Measurements from ENCODE around the gene EHF. TPM values are rescaled to one million over a fixed set of nuclear protein-coding genes. Genes with fewer than 3 reads are reported as not detected.
A peak's percentile ranks its signal among the peaks of the same experiment; 100 is the strongest.

EHF gene
- total RNA-seq, 1 donor from 2014 or later: 2.9 TPM

DNA sequence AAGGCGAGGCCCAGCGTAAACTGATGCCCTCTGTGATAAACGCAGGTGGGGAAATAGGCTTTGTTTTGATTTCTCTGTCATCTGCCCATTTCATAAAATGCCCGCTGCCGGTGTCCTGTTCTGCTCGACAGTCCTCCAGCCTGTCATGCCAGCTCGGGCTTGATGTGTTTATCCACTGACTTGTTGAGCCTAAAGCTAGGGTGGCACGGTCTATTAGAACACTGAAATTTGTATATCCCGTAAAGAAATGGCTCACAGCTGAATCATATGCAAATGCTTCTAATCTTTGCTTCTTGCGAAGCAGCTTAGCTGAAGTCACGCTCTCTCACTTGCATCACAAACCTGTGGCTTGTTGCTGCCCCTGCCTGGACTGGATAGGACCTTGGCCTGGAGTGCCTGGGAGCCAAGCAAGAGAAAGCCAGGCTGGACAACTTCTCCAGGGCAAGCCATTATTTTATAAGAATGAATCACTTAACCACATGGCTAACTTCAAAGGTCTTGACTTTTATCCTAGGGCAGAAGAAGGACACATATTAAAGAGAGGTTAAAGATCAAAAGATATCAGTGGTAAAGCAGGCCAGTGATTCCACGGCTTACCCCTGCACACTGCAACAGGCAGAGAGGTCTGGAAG is 33.1 kb downstream of the EHF start:
- ATAC-seq (peak; percentile 41), DNase-seq (ENCODE audit: missing footprints) (no peak)
- intact Hi-C loops (cut with DNase I): loop anchor here (5.0 kb wide), 1 partner anchor 67 kb away; no protein-coding TSS in a partner anchor

DNA sequence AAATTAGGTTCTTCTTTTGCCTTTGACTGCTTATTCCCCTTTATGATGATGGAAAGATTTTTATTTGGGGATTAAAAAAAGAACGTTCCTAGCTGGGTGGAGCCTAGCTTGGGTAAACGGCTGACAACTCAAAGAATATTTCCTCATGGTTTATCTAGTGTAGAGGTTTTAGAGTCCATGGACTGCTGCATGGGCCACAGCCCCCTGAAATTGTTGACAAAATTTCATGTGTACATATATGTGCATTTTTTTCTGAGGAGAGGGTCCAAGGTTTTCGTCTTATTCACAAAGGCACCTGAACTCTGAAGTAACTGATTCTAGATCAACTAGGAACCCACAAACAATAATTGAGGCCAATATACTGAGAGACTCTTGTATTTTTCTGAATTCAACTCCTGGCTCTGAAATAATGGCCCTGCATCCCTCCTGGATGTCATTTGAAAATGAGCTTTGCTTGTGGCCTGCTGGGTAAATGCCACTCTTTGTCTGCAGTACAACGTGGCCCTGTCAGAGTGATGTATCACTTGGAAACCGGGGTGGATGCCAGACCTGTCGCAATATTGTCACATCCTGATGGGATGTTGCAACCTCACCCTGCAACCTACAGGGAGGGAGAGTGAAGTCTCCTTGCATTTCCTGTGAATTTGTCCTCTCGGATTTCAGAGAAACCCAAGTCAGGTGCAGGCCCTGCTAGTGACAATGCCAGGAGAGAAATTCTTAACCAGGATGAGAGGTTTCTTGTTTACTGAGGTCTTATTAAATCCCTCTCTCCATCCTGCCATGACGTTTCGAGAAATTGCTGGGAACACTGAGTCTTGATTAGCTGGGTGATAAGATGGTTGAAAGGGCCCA is 33.8 kb downstream of the EHF start:
- intact Hi-C loops (cut with DNase I): loop anchor here (5.0 kb wide), 1 partner anchor 67 kb away; no protein-coding TSS in a partner anchor
- DNase-seq (ENCODE audit: missing footprints) (no peak), ATAC-seq (peak; percentile 51)

DNA sequence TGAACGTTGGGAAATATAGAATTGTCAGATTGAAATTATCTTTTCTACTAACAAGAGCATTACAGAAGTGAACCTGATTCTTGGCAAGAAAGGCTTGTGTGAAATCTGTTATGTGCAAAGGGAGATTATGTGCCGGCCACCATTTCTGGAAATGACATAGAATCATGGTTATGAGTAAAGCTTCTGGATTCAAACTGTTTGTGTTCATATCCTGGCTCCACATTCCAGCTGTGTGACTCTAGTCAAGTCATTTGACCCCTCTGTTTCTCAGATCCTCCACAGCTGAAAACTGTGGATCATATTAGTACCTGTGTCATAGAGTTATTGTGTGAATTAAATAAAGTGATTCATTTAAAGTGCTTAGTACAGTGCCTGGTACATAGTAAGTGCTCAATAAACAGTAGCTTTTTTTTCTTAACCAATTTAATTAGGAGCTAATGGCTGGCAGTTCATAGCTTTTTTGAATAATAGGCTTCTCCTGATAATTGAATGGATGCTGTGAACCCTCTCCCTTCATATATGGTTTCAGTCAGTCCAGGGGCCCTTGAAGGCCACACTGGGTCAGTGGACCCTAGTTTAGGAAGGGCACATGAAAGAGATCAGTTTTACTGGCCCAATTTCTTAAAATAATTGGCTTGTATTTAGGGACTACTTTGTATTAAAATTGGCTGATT is 34.6 kb downstream of the EHF start:
- intact Hi-C loops (cut with DNase I): no loop called here
- DNase-seq (ENCODE audit: missing footprints) (no peak), ATAC-seq (no peak)

DNA sequence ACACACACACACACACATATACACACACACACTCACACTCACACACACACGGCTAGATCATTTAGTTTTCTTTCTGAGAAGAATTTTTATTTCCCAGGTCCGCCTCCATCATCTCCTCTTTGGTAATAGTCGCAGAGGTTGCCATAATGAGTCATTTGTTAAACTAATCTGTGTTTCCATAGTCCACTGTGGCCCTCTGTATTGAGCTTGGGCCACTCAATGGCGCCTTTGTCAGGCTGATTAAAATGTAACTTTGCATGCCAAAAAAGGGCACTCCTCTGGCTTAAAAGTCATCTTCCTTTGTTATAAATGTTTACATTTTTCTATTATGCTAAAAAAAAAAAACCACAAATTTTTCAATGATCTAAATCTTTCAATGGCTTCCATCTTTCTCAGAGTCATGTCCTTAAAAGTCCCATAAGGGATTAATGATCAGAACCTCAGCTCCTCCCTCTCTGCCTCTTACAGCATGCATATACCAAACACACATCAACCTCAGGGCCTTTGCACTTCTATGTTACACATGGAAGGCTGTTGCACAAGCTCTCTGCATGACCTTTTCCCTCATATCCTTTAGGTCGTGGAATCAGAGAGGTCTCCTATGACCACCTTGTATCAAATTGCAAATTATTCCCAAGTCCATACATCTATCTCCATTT is 35.3 kb downstream of the EHF start:
- intact Hi-C loops (cut with DNase I): no loop called here
- ATAC-seq: no peak
- DNase-seq (ENCODE audit: missing footprints): no peak

DNA sequence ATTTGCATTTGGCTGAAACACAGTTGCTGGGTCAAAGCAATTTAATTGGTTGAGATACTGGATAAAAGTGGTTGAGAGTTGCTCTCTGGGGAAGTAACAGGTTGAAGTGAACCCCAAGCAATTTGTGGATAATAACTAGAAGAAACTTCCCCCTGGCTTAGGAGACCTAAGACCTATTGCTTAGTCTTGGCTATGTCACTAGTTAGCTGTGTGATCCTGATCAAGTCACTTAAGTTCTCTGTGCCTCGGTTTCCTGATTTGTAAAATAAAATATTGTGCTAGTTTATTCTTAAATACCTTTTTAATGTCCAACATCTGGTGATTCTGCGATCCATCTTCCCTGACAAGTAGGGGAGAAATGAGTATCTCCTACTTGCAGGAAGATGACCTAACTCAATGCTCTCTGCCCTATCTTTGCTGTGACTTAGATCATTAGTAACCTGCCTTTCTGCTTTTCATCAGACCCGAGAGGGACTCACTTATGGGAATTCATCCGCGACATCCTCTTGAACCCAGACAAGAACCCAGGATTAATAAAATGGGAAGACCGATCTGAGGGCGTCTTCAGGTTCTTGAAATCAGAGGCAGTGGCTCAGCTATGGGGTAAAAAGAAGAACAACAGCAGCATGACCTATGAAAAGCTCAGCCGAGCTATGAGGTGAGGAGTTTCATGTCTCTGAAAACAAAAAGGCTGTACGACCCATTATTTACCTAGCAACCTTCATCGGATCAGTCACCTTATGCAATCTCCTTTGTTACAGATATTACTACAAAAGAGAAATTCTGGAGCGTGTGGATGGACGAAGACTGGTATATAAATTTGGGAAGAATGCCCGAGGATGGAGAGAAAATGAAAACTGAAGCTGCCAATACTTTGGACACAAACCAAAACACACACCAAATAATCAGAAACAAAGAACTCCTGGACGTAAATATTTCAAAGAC is 37.5 kb downstream of the EHF start:
- ATAC-seq (no peak), DNase-seq (ENCODE audit: missing footprints) (no peak)
- intact Hi-C loops (cut with DNase I): no loop called here

DNA sequence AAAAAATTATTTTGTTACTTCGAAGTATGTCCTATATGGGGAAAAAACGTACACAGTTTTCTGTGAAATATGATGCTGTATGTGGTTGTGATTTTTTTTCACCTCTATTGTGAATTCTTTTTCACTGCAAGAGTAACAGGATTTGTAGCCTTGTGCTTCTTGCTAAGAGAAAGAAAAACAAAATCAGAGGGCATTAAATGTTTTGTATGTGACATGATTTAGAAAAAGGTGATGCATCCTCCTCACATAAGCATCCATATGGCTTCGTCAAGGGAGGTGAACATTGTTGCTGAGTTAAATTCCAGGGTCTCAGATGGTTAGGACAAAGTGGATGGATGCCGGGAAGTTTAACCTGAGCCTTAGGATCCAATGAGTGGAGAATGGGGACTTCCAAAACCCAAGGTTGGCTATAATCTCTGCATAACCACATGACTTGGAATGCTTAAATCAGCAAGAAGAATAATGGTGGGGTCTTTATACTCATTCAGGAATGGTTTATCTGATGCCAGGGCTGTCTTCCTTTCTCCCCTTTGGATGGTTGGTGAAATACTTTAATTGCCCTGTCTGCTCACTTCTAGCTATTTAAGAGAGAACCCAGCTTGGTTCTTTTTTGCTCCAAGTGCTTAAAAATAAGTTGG is 38.3 kb downstream of the EHF start:
- DNase-seq (ENCODE audit: missing footprints) (no peak), ATAC-seq (no peak)
- intact Hi-C loops (cut with DNase I): no loop called here

DNA sequence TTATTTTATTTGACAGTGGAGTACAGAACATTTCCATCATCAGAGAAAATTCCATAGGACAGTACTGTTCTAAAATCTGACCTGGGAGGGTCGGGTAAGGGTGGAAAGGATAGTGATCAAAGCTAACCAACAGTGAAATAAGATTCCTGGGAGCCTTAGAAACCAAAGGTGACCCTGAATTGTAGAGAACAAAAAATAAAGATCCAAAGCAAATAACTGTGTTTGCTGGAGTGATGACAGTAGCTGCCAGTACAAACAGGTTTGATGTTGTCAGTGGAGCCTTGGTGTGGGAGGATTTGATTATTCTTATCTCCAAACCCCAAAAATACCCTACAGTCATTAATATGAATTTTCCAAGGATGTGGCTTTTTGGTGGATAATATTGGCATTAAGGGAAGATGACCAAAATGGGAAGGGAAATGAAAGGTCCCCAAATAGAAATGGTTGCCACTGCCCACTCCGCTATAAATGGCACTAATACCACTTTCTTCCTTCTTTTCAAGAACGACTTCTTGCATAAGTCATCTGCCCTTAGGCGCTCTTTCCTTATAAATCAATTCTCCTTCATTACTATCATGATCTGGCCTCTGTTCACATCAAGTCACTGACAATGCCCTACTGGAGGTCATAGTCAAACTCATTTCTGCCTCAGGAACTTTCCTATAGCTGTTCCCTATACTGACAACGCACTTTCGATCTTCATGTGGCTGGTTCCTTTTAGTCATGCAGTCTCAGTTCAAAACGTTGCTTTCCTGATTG is 44.4 kb downstream of the EHF start:
- intact Hi-C loops (cut with DNase I): no loop called here
- no peak for DNase-seq (ENCODE audit: missing footprints)

DNA sequence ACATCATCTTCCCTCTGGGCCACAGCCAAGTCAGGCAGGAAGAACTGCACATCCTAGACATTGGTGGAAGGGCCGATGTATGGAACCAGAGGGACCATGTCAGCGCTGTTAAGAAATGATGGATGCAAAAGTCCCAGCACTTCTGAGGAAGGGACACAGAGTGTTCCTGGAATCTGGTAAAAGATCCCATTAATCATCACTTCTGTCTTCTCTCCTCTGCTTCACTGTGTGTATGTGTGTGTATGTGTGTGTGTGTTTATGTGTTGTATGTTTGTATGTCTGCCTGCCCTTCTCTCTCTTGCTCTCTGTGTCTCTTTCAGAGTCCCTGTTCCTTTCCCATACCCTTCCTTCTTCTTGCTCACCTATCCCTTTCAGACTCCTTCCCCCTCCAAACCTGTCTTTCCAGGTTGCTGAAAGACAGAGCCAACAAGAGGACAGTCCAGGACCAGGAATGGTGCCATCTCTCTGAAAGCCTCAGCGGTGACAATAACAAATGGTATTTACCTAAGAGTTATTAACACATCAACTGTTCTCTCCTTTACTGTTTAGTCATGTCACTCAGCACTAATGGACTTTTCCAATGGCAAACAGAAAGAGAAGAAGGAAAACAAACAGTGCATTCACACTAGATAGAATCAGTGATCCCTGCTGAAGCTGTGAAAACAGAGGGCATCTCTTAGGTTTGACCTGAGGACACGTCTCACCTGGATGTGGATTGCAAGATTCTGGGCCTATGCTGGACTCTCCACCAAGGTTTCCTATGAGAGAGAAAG is 47.1 kb downstream of the EHF start:
- DNase-seq (ENCODE audit: missing footprints): no peak
- ATAC-seq: no peak

More for the DNA sequence above, 44.4 kb downstream of the EHF start:
- ATAC-seq: no peak

DNA sequence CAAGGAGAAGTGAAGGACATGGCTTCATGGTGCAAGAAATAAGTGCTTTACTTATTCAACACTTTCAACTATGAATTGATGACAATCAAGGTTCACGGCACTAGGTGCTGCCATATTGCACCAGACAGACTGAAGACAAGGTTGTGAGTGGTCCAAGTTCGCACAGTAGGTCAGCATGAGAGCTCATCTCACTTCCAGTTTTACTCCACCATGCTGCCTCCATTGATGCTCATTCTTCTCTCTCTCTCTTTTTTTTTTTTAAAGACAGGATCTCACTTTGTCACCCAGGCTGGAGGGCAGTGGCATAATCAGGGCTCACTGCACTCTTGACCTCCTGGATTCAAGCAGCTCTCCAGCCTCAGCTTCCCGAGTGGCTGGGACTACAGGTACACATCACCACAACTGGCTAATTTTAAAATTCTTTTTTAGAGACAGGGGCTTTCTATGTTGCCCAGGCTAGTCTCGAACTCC is 47.7 kb downstream of the EHF start:
- intact Hi-C loops (cut with DNase I): no loop called here
- DNase-seq (ENCODE audit: missing footprints): no peak
- no peak for ATAC-seq

More for the DNA sequence above, 47.1 kb downstream of the EHF start:
- intact Hi-C loops (cut with DNase I): no loop called here

DNA sequence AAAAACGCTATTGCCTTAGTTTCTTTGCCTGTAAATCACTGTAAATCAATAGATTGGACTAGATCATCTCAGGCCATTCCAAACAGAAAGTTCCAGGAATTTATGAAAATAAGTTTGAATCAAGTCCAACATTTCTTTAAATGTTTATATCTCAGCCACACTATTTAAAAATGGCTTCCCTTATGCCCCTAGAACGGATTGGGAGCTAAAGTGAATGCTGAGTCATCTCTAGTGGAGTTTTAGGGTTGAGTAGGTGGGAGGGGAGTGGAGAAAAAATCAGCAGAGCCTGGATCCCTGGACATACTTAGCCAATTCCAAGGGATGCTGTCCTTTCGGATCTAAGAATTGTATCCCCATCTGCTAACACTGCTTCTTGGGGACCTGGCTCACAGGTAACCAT is 48.6 kb downstream of the EHF start:
- DNase-seq (ENCODE audit: missing footprints): no peak
- intact Hi-C loops (cut with DNase I): no loop called here
- no peak for ATAC-seq

DNA sequence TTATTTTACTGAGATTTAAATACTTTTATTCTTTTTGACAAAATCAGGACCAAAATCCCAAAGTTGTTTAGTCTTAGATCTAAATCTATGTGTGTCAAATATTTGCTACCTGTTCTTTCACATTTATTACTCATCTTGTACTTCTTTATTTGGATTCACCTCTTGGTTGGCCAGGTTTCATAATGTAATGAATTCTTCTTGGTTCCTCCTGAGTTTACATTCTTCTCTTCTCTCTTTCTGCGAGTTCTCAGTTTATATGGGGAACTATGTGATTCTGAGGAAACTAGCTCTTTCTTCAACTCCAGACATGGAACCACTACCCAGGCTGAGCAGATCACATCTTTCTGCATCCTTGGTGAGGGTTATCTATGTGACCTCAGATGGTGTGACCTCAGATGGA is 50.2 kb downstream of the EHF start:
- no peak for DNase-seq (ENCODE audit: missing footprints)
- ATAC-seq: no peak
- intact Hi-C loops (cut with DNase I): no loop called here

DNA sequence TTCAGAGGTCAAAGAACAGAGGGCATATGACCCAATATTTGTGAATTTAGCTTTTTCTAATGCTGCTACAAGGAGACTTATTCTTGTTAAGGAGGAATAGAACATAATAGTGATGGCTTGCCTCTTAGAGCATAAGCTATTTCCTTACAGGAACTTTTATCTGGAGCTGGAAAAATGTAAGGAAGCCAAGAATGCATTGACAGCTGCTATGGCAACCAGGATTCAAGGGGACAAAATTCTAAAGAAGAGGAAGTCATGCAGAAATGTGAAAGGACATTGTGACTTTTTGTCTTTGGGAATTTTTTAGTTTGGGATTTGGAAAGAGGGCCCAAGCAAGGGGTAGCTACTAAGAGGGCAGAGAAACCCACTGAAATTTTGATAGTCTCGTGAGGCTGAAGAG is 51.1 kb downstream of the EHF start:
- intact Hi-C loops (cut with DNase I): no loop called here
- DNase-seq (ENCODE audit: missing footprints): no peak
- ATAC-seq: no peak

DNA sequence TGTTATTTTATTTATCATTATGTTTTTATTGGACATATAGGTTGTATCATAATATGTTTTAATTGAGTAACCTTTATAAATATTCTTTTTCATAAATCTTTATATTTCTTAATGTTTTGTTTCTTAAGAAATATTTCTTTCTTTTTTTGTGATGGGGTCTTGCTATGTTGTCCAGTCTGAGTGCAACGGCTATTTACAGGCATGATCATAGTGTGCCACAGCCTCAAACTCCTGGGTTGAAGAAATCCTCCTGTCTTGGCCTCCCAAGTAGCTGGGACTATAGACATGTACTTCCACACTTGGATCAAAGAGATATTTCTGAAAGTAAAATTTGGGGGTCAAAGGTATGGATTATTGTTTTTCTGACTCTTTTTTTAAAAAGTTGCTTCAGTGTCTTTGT is 53.1 kb downstream of the EHF start:
- DNase-seq (ENCODE audit: missing footprints) (no peak), ATAC-seq (no peak)
- intact Hi-C loops (cut with DNase I): no loop called here

DNA sequence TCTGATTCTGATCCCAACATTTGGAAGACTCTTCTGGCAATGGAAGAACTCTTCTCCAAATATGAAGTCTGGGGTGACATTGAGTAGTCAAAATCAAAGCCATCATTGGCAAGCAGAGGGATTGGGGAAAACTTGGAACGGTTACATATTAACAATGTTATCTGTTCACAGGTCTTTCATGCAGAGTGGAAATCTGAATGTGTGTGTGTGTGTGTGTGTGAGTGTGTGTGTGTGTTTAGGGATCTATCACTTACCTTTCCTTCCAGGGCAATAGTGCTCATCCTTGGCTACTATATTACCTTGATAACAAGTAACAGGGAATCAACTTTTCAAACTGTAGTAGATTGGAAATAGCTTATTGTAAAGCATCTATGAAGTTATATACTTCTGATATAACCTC is 55.3 kb downstream of the EHF start:
- intact Hi-C loops (cut with DNase I): no loop called here
- ATAC-seq (no peak), DNase-seq (ENCODE audit: missing footprints) (no peak)

DNA sequence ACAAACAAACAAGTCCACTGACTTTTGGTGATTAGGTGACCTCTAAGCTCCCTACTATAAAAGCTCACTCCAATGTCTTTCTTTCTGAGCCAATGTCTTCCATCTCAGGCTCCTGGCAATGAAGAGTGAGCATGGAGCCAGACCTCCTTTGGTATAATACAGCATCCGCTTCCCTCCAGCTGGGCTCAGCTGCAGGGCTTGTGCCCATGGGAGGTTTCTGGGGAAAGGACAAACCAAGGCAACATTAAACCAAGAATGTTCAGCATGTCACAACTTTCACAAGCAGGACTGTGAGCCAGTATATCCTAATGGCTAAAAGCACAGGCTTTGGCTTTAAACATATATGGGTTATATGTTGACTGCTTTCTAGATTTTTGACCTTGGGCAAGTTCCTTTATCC is 58.8 kb downstream of the EHF start:
- DNase-seq (ENCODE audit: missing footprints): peak; percentile 84
- peak; percentile 95 for ATAC-seq
- intact Hi-C loops (cut with DNase I): no loop called here

DNA sequence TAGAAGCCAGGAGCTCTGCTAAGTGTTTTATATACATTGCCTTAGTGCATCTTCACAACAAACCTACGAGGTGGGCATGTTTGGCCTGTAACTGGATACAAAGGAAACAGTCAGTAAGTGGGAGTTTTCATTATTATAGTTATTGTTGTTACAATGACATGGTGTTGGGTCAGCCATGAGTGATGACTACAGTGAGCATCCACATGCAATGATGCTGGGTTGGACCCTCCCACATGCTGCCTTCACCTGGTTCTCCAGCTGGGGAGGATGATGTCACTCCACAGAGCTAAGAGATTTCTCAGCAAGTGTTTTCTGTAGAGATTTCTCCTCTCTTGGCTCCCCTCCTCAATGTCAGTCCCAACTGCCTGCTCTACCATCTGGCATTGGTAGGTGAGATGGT is 59.3 kb downstream of the EHF start:
- no peak for ATAC-seq
- DNase-seq (ENCODE audit: missing footprints): no peak
- intact Hi-C loops (cut with DNase I): no loop called here

All from Right ventricle myocardium inferior (tissue), 1 donor.